GM19324 (cell line): ENCODE measurements around the gene GNAQ.

Experiments used
- ATAC-seq: cut with Tn5 transposase; IDR thresholded peaks from one replicate; pipeline ENCODE4 v1.9.1; 2021; ENCODE audit warnings: mild to moderate bottlenecking, moderate library complexity; ENCODE audit not compliant: unreplicated experiment, low FRiP score

Gene GNAQ

DNA sequence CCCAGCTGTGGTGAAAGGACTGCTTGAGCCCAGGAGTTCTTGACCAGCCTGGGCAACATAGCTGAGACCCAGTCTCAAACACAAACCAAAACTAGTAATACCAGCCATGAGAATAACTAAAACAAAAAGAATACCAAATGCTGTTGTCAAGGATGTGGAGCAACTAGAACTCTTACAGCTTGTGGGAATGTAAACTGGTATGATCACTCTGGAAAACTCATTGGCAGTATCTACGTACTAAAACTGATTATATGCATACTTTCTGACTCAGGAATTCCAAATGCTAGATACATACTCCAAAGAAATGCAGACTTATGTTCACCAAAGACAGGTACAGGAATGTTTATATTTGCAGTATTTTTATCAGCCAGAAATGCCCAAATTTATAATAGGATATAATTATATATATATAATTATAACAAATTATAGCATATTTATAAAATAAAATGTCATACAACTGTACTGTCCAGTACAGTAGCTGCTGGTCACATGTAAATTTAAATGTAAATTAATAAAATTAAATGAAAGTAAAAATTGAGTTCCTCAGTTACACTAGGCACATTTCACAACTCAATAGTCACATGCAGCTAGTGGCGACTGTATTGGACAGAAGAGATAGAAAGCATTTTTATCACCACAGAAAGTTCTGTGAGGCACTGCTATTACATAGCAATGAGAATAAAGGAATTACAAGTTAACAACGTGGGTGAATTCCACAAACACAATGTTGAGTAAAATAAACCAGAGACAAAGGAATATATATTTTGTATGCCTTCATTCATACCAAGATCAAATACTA, 118.5 kb downstream of the GNAQ start:
- no peak for ATAC-seq

DNA sequence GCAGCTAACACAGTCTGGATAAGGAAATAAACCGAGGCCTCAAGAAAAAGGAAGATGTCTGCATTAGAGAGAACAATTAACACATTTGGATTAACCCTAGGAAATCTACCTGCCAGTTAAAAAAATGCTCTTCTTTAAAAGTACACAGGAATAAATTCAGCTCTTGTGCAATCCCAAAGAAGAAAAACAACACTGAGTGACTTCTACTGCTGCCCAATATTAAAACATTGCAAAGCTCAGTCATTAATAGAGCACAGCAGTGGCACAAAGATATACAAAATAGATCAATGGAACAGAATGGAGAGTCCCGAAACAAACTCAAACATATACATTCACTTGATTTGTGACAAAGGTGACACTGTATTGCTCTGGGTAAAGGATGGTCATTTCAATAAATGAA, 119.7 kb downstream of the GNAQ start:
- ATAC-seq, result no peak

- no peak for ATAC-seq
These were observed 121.4 kb downstream of the GNAQ start for GRCh38 chr9:77910194-77910621.

DNA sequence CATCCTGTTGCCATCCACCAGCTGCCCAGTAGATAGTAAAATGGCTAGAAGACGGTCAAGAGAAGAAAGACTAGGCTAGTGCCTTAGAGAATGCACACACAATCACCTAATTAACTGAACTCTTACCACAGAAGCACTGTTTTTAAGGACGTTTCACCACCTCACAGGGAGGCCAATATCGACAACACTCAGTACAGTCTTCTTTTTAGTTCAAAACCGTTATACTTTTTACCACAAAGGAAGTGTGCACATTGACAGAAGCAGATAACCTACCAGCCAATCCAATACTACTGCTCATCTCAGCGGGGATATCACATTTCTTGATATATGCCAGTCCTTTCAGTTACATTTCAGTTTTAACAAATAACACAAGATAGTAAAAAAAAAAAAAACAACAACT, 122.3 kb downstream of the GNAQ start:
- ATAC-seq, result no peak

DNA sequence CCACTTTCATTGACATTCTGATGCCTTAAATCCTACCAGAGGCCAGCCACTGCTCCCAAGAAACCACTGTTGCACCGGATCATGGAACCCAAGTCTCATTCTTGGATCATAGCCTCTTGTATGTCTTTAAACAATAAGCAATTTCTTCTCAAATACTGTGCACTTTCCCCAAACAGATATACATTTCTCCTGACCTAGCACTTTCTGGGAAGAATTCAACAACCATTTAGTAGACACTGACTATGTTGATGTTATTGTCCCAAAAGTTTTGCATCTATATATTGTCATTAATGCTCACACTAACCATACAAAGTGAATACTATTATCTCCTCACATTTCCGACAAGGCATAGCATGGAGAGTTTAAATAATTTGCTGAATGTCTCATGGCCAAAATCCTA, 123.3 kb downstream of the GNAQ start:
- ATAC-seq, result no peak

DNA sequence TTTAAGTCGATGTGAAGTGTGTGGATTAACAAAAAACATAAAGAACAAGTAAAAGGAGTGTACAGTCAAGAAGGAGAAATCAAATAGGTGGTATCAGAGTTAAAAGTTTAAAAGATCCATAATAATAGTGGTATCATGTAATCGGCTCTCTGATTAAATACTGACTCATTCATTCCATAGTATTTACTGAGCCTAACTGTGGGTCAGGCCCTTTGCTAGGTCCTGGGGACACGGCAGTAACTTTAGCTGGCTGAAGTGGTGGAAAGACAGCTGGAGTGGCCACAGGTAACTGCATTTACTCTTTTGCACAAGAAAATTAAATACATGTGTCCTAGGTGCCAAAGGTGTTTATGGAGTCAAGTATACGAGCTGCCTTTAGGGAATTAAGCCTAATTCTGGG, 124.0 kb downstream of the GNAQ start:
- ATAC-seq, result no peak

- no peak for ATAC-seq
These were observed 124.6 kb downstream of the GNAQ start for GRCh38 chr9:77906991-77907390.

DNA sequence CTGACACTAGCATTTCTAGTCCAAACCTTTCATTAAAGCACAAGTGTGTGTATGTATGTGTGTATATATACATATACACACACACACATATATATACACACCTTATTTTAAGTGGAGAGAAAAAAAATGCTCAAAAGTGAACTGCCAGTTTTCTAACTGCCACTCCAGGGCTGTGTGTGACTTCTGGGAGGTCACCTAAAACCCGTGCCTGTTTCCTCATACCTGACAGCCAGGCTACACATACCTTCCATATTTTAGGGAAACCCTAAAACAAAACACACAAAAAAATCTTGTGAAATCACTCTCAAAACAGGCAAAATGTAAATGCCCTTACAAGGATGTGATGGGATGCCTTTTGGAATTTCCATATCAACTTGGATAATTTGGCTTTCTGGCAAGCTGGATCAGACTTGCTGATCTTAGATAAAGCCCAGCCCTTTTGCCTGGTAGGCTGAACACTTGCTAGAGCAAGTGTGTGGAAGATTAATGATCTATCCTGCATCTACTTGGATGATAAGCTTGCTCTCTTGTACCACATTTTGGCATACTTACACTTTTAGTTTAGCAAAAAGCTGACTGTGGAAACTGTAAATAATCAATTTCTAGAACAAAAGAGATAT, 127.8 kb downstream of the GNAQ start:
- ATAC-seq, result no peak

DNA sequence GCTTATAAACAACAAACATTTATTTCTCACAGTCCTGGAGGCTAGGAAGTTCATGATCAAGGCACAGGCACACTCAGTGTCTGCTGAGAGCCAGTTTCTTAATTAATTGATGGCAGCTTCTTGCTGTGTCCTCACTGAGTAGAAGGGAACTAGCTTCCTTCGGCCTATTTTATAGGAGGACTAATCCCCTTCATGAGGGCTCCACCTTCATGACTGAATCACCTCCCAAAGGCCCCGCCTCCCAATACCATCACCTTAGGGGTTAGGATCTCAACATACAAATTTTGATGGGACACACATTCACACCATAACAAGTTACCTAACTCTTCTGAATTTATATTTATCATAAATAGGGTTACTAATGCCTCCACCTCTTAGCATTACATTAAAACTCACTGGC, 129.8 kb downstream of the GNAQ start:
- ATAC-seq, result no peak

DNA sequence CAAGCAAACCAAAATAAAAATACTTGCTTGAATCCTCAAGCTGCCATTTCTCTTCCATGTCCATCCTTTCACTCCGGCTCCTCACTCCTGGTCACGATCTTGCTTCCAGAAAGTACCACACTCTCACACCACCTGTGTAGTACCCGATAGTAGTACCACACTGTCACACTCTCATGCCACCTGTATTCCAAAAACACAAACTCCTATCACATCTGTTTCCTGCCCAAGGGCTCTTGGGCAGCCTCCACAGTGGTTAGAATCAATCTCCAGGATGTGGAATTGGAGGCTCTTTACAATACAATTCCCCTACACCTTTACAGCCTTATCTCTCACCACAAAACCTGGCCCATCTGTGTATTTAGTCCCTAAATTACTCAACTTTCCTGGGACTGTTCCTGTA, 130.6 kb downstream of the GNAQ start:
- no peak for ATAC-seq

DNA sequence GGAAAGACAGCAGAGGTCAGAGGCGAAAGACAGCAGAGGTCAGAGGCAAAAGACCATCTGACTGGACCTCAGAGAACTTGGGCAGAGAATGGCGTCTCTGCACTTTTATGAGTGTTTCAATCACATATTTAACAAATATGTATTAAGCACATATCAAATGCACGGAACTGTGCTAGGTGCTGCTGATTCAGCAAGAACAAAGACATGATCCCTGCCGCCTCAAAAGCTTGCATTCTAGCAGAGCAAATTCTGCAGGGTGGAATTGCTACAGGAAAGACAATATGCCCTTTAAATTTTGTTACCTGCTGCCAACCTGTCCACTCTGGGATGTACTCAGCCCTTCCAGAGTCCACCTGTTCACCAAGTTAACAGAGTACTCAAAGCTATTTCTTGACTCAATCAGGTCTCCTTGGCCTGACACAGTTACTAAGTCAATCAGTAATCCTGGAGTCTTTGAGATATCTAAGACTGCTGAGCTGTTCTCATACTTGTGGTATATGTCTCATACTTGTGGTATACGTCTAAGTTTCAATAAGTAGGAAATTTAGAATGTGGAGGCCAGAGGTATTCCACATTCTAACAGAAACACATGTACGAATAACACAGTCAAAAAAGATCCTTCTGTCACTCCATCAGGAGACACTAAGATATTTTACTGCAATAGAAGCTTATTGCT, 131.8 kb downstream of the GNAQ start:
- no peak for ATAC-seq

- no peak for ATAC-seq
These were observed 132.7 kb downstream of the GNAQ start for GRCh38 chr9:77898864-77899263.

- no peak for ATAC-seq
These were observed 134.5 kb downstream of the GNAQ start for GRCh38 chr9:77896938-77897667.

GRCh38 chr9:77896269-77896937, 135.2 kb downstream of the GNAQ start:
- no peak for ATAC-seq

DNA sequence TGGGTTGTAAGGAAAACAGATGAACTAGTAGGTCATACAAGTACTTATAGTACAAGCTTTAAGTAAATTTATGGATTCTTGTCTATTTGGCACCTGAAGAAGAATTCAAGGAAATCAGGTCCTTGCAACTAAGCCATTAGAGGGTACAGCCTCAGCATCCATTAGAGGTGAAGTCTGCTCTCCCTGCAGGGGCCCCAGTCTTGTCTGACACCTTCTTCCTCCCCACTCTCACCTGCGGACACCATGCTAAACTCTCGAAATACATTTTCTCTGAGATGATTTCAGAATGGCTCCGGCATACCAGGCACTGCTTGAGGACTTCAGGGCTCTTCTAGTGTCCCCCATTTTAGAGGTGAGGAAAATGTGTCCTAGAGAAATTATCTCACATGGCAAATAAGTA, 137.9 kb downstream of the GNAQ start:
- no peak for ATAC-seq

GRCh38 chr9:77892955-77893514, 138.6 kb downstream of the GNAQ start:
- no peak for ATAC-seq

DNA sequence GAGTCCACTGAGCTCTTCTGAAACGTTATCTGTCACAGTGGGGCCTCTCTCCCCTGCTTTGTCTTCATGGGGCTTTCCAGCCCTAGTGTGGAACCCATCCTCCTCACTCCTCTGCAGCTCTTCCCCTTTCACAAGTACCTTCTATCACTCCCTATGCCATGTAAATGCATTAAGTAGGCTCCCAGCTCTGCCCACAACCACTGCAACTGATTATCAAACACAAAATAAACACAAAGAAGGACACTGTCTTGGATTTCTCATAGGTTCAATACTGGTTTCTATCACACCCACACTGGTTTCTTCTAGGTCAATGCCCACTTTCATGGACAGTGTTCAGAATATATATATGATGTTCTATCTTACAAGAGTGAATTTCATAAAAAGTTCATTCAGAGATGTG, 139.4 kb downstream of the GNAQ start:
- no peak for ATAC-seq

DNA sequence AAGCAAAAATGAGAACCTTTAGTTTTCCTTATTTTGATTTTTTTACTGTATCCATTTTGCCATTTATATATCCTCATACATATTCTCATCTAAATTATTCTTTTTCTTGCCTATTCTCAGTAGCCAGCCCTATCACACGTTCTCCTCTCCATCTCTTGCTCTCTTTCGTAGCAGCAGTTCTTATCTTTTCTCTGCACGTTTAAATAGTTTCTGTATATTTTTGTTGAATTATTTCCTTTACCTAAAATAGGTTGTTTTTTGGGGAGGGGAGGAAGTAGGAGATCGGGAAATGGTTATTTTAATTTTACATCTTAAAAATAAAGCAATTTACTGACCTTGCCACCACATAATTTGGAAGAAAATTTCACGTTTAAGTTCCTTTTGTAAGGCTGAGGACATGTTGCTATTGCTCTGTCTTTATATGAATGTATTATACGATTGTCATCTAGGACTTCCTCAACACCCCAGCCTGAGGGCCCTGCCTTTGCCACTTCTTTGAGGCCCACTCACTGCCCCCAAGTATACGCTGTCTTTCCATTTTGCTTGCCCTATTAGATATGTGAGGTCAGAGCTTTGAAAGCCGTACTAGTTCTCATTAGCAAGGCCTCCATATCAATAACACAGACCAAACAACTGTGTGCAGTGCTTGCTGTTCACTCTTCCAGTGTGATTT, 140.3 kb downstream of the GNAQ start:
- ATAC-seq, result no peak

- ATAC-seq, result no peak
These were observed 143.9 kb downstream of the GNAQ start for GRCh38 chr9:77887662-77888061.
